Tibial artery (tissue), 4 donors: ENCODE measurements around the gene THRAP3.
"Not testable (repeated sequence)": the region's sequence is repeated elsewhere in the genome, so short reads cannot be mapped to it uniquely, and the experiment has no call there.

Experiments
- DNase-seq, 2 donors: peaks; one replicate each; pipeline ENCODE4 v3.0.0-alpha.2; 2019
- H3K27ac ChIP-seq, 2 donors: fragments of 200-600 bp; sonication (generic) in 1 of 2; 1 replicate in 1 of 2; 2 replicates in 1 of 2; pipeline ENCODE4 v1.5.1; 2018 to 2019; ENCODE audit warnings: mild to moderate bottlenecking in 1 of 2
- H3K27me3 ChIP-seq, 2 donors: fragments of 200-600 bp; sonication (generic) in 1 of 2; one replicate each; pipeline versions ENCODE4 v1.5.1 to v1.6.0; 2016 to 2019
- H3K36me3 ChIP-seq, 3 donors: fragments of 200-600 bp; sonication (generic) in 2 of 3; one replicate each; pipeline ENCODE4 v1.5.1; 2016 to 2019; ENCODE audit warnings: mild to moderate bottlenecking in 2 of 3
- H3K4me1 ChIP-seq, 4 donors: fragments of 200-600 bp; sonication (generic) in 2 of 4; 1 replicate in 3 of 4; 2 replicates in 1 of 4; pipeline ENCODE4 v1.5.1; 2016 to 2019
- H3K4me3 ChIP-seq, 2 donors: fragments of 200-600 bp; sonication (generic) in 1 of 2; 1 replicate in 1 of 2; 2 replicates in 1 of 2; pipeline ENCODE4 v1.5.1; 2018 to 2019; ENCODE audit warnings: mild to moderate bottlenecking in 2 of 2
- H3K9me3 ChIP-seq, 3 donors: fragments of 200-600 bp; sonication (generic) in 1 of 3; one replicate each; pipeline ENCODE4 v1.5.1; 2016 to 2019
- CTCF ChIP-seq, 2 experiments: fragments of 200-600 bp in 1 of 2; fragments of 450-650 bp in 1 of 2; IDR thresholded peaks; one replicate each; pipeline ENCODE4 v1.5.1; 2017 to 2019; ENCODE audit warnings: antibody characterized with exemption in 2 of 2, mild to moderate bottlenecking in 1 of 2, moderate library complexity in 1 of 2
- intact Hi-C: fragments of 100-400 bp; cut with DNase I; formaldehyde crosslinking; loops from one replicate; pipeline ENCODE4 v1.15.0; 2023; ENCODE audit warnings: low total_unique reads

Gene THRAP3

GRCh38 chr1:36211307-36211706, 12.9 kb upstream of the THRAP3 start:
- Histone ChIP-seq H3K36me3 (no peaks in the 10 kb centered on the region), H3K4me1 (peaks cover 0 to 31% (median 15%) of the 10 kb centered on the region in 4 donors), H3K27ac (no peak overlapping the region), H3K27me3 (no peaks in the 10 kb centered on the region), H3K9me3 (no peaks in the 10 kb centered on the region), H3K4me3 (no peak overlapping the region)
- intact Hi-C loops = no loop called here
- no peak for DNase-seq
- no peak for TF ChIP-seq CTCF (IDR thresholded peaks at IDR 0.05)

GRCh38 chr1:36211841-36212240, 12.4 kb upstream of the THRAP3 start:
- no peak for TF ChIP-seq CTCF (IDR thresholded peaks at IDR 0.05)
- Histone ChIP-seq H3K27me3 (no peaks in the 10 kb centered on the region), H3K9me3 (no peaks in the 10 kb centered on the region), H3K36me3 (no peaks in the 10 kb centered on the region), H3K4me3 (no peak overlapping the region), H3K4me1 (peaks cover 0 to 26% (median 10%) of the 10 kb centered on the region in 4 donors), H3K27ac (no peak overlapping the region)
- DNase-seq = no peak
- intact Hi-C loops = no loop called here

GRCh38 chr1:36212782-36213181, 11.5 kb upstream of the THRAP3 start:
- H3K27ac ChIP-seq = no peak overlapping the region
- no peak for DNase-seq
- H3K9me3 ChIP-seq = no peaks in the 10 kb centered on the region
- H3K36me3 ChIP-seq = no peaks in the 10 kb centered on the region
- H3K27me3 ChIP-seq = no peaks in the 10 kb centered on the region
- no peak for TF ChIP-seq CTCF (IDR thresholded peaks at IDR 0.05)
- peaks cover 0 to 16% (median 4%) of the 10 kb centered on the region in 4 donors for H3K4me1 ChIP-seq
- no peak overlapping the region for H3K4me3 ChIP-seq
- intact Hi-C loops = no loop called here

- DNase-seq = no peak
- intact Hi-C loops = no loop called here
These were observed 6.6 kb upstream of the THRAP3 start for GRCh38 chr1:36217670-36218069.

GRCh38 chr1:36221901-36222300, 2.3 kb upstream of the THRAP3 start:
- peaks cover 0 to 27% (median 27%) of the 10 kb centered on the region in 4 donors for H3K4me1 ChIP-seq
- not testable (repeated sequence) for H3K36me3 ChIP-seq, H3K9me3 ChIP-seq, DNase-seq, H3K27me3 ChIP-seq, H3K4me3 ChIP-seq
- peak overlapping the region in 1 of 2 donors; percentile 90 for H3K27ac ChIP-seq
- intact Hi-C loops = loop anchor here (10.0 kb wide), 1 partner anchor 63 kb away; no protein-coding TSS in a partner anchor

More at GRCh38 chr1:36217670-36218069, 6.6 kb upstream of the THRAP3 start:
- Histone ChIP-seq H3K4me3 (no peak overlapping the region), H3K27ac (no peak overlapping the region), H3K4me1 (peaks cover 0 to 4% (median 1%) of the 10 kb centered on the region in 4 donors), H3K27me3 (no peaks in the 10 kb centered on the region), H3K36me3 (no peaks in the 10 kb centered on the region), H3K9me3 (no peaks in the 10 kb centered on the region)
- no peak for TF ChIP-seq CTCF (IDR thresholded peaks at IDR 0.05)

GRCh38 chr1:36222481-36223380, 1.5 kb upstream of the THRAP3 start:
- Histone ChIP-seq H3K36me3 (peaks cover 0 to 8% (median 0%) of the 10 kb centered on the region in 3 donors), H3K27me3 (no peaks in the 10 kb centered on the region), H3K4me1 (peaks cover 0 to 36% (median 33%) of the 10 kb centered on the region in 4 donors), H3K27ac (peak overlapping the region; percentile 90 to 97), H3K9me3 (no peaks in the 10 kb centered on the region), H3K4me3 (peak overlapping the region; percentile 55 to 87)
- DNase-seq = peak in 1 of 2 donors; percentile 59
- TF ChIP-seq CTCF (IDR thresholded peaks at IDR 0.05) = no peak
- intact Hi-C loops = loop anchor here (10.0 kb wide), 1 partner anchor 62 kb away; no protein-coding TSS in a partner anchor
